Measurements from ENCODE around the gene EMC8.
A peak's percentile ranks its signal among the peaks of the same experiment; 100 is the strongest.

The EMC8 gene

GRCh38 chr16:85755929-85756768, 43.2 kb downstream of the EMC8 start:
- no peak for DNase-seq (ENCODE audit: low read depth in 3 of 3)

- DNase-seq (ENCODE audit: low read depth in 3 of 3): no peak
These were observed 44.9 kb downstream of the EMC8 start for GRCh38 chr16:85754413-85754812.

DNA sequence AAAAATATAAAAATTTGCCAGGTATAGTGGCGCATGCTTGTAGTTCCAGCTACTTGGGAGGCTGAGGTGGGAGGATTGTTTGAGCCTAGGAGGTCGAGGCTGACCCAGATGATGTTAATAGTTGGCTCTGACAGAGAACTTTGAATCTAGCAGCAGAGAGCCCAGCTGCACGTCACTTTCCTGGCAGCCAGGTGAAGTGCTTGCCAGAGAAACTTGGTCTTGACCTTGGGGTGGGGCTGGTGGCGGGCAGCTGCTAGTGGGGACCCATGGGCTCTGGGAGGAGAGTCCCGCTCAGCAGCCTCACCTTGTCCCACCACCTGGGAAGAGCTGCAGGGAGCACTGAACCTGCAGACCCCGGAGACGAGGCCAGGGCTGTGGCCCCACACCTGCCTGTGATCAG, 45.4 kb downstream of the EMC8 start:
- no peak for DNase-seq (ENCODE audit: low read depth in 3 of 3)

DNA sequence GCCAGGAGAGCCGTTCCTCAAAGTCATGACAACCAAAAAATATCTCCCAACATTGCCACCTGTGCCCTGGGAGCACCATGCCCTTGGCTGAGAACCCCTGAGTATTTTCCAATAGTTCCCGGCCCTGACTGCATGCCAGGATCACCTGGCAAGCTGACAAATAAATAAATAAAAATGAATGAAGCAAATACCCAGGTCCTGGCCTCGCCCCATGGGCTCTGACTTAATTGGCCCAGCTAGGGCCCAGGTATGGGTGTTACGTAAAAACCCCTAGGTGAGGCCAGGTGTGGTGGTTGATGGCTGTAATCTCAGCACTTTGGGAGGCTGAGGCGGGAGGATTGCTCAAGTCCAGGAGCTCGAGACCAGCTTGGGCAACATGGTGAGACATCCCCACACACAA, 45.8 kb downstream of the EMC8 start:
- DNase-seq (ENCODE audit: low read depth in 3 of 3): no peak

GRCh38 chr16:85752511-85753420, 46.6 kb downstream of the EMC8 start:
- DNase-seq (ENCODE audit: low read depth in 3 of 3): no peak

- DNase-seq (ENCODE audit: low read depth in 3 of 3): no peak
These were observed 47.4 kb downstream of the EMC8 start for GRCh38 chr16:85751698-85752501.

- DNase-seq (ENCODE audit: low read depth in 3 of 3): no peak
These were observed 48.3 kb downstream of the EMC8 start, which contains the start of gene C16orf74 for GRCh38 chr16:85750827-85751697. Gene C16orf74, minus strand, starts transcription at chr16:85751096. Its CDS starts 15,879 bp downstream, at chr16:85735217.

- no peak for DNase-seq (ENCODE audit: low read depth in 3 of 3)
These were observed 49.1 kb downstream of the EMC8 start for GRCh38 chr16:85750146-85750826.

GRCh38 chr16:85749771-85750145, 49.6 kb downstream of the EMC8 start:
- DNase-seq (ENCODE audit: low read depth in 3 of 3): no peak

DNA sequence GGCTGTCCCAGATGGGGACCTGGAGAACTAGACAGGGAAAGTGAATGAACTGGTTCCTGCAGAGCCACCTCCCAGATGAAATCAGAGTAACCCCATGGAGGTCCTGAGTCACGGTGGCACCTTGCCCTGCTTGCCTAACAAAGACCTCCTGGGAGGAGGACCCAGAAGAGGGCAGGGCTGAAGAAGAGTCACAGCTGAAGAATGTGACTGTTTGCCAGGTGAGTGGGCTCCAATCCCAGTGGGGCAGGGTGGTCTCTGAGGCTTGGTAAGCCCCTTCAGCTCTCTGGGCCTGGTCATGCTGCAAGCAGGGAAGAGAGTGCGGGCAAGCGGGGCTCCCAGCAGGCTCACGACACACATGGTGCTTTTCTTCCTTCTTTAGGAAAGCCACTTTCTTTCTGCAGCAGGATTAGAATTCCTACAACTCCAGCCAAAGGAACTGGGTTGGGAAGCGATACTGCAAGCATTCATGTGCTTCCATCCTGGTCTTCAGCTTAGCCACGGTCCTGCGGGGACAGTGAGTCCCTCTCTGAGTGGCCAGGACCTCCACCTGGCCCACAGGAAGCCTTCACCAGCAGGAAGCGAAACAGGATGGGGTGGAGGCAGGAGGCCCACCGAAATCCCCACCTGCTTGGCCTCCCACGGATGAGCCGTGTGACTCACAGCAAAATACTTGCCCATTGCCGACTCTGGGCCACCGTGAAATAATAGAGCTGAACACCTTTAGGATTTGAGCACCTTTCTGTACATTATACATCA, 52.7 kb downstream of the EMC8 start:
- no peak for DNase-seq (ENCODE audit: low read depth in 3 of 3)

DNA sequence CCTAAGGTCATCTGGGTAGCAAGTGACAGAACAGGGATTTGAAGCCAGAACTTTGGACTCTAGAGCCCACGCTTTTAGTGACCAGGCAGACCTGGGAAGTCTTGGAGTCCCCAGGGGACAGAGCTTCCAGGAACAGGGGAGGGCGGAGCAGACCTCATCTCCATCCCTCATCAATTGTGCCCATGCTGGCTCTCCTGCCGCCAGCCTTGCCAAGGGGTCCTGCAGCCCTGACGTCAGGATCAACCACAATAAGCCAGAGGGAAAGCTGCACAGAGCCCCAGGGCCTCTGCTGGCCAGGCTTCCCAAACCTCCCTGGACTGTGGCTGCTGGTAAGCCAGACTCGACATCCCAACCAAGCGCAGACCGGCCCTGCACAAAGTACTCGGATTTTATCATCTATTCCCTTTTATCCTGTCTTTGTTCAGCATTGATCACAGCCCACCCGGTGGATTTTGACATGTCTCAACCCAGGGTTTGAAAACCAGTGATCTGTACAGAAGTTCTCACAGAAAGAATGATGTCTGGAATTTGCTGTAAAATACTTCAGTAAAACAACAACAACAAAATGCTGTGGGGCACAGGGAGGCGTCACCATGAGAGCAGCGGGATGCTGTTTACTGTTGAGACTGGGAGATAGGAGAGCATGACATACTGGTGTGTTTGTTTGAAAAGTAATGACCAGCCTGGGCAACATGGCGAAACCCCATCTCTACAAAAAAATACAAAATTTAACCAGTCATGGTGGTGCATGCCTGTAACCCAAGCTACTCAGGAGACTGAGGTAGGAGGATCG, 60.2 kb downstream of the EMC8 start:
- no peak for DNase-seq (ENCODE audit: low read depth in 3 of 3)

- DNase-seq (ENCODE audit: low read depth in 3 of 3): no peak
These were observed 62.4 kb downstream of the EMC8 start for GRCh38 chr16:85736921-85737320.

DNA sequence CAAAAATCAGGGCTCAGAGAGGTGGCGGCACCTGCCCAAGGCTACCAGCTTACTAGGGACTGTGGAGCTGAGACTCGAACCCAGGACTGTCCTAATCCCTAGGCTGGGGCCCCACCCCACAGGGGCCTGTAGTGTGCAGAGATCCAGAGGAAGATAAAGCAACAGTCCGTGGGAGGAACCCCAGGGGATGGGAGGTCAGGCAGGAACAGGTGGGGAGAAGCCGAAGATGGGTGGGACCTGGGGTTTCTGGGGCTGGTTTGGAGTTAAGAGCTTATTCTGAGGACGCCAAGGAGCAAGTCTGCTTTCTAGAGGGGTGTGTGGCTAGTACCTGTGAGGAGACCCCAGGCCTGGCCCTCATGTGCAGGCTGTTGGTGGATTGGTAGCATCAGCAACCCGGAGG, 63.4 kb downstream of the EMC8 start:
- DNase-seq (ENCODE audit: low read depth in 3 of 3): no peak

DNA sequence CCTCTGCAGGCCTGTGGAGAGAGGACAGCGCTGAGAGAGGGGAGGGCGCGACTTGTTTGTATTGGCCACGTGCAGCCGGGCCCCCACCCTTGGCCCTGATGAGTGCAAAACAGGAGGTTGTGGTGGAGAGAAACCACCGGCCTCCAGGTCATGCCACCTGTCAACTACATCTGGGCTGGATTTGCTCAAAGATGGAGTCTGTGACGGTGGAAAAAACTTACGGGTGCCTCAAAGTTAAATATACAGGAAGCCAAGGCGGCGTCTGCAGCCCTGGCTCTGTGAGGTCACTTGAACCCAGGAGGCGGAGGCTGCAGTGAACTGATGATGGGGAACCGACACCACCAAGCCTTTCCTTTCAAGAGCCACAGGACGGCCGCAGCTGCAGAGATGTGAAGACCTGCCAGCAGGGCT, 64.1 kb downstream of the EMC8 start:
- DNase-seq (ENCODE audit: low read depth in 3 of 3): peak in 1 of 3 donors; percentile 8

DNA sequence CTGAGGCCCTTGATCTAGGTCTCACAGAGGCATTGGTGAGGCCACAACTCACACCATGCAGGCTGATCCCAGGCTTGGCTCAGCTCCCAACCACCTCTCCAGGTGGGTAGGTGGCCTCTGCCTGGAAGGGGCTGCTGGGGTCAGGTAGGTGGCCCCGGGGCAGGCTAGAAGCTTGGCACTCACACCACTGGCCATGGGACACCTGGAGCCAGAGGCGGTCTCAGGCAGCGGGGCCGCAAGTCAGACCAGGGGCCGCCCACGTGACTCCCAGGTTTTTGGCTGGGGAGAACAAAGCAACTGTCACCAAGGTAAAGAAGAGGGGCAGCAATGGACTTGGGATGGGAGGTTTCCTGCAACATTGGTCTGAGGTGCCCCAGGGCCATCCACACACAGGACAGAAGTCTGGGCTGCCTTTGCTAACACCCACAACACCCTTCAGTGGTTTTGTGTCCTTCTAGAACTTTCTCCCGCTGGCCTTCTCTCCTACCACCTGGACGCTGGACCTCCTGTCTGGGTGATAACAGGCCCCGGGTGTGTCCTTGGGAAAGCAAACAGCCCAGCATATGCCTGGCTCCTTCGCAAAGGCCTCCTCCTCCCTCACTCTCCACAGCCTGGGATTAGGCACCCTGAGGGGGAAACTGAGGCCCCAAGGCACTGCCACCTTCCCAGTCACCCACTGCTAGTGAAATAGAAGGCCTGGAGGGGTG, 64.9 kb downstream of the EMC8 start:
- no peak for DNase-seq (ENCODE audit: low read depth in 3 of 3)

DNA sequence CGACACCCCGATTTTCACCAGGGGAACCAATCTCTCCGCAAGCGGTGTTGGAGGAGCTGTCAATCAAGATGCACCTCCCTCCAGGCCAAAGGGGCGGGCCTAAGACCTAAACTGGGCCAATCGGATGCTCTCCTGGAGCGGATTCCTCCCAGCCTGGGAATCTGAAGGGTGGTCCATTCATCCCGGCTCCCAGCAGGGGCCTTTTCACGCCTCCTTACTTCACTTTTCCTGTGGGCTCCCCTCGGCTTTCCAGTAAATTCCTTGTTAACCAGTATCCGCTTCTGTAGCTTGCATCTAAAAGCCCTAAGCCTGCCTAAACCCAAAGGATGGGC, 65.5 kb downstream of the EMC8 start:
- DNase-seq (ENCODE audit: low read depth in 3 of 3): no peak

- no peak for DNase-seq (ENCODE audit: low read depth in 3 of 3)
These were observed 66.0 kb downstream of the EMC8 start for GRCh38 chr16:85733155-85733838.

GRCh38 chr16:85731179-85731578, 68.2 kb downstream of the EMC8 start:
- DNase-seq (ENCODE audit: low read depth in 3 of 3): no peak

Data from stimulated activated CD4-positive, alpha-beta T cell treated with anti-CD3 and anti-CD28 coated beads, TNF-alpha, amount 100 ng/mL, for 48 hours (primary cell).